Ascending aorta (tissue), 2 donors: Measurements from ENCODE around the gene DEFB124. TPM values are rescaled to one million over a fixed set of nuclear protein-coding genes. Genes with fewer than 3 reads are reported as not detected.

Source experiments
- DNase-seq, 2 donors: peaks; one replicate each; pipeline ENCODE4 v3.0.0-alpha.2; 2019; ENCODE audit warnings: low spot score in 2 of 2
- H3K27ac ChIP-seq, 2 donors: fragments of 200-600 bp; sonication (generic); one replicate each; pipeline ENCODE4 v1.5.1; 2016 to 2017; ENCODE audit warnings: mild to moderate bottlenecking in 1 of 2
- H3K27me3 ChIP-seq: fragments of 200-600 bp; sonication (generic); one replicate; pipeline ENCODE4 v1.5.1; 2017
- H3K36me3 ChIP-seq, 2 donors: fragments of 200-600 bp; sonication (generic); one replicate each; pipeline ENCODE4 v1.5.1; 2016
- H3K4me1 ChIP-seq, 2 donors: fragments of 200-600 bp; sonication (generic); one replicate each; pipeline ENCODE4 v1.5.1; 2016 to 2017; ENCODE audit warnings: mild to moderate bottlenecking in 1 of 2
- H3K4me3 ChIP-seq, 2 donors: fragments of 200-600 bp; sonication (generic); one replicate each; pipeline ENCODE4 v1.5.1; 2016 to 2017; ENCODE audit warnings: mild to moderate bottlenecking in 1 of 2
- H3K9me3 ChIP-seq, 2 donors: fragments of 200-600 bp; sonication (generic); one replicate each; pipeline ENCODE4 v1.5.1; 2016
- intact Hi-C: fragments of 100-400 bp; cut with DNase I; formaldehyde crosslinking; loops from one replicate; pipeline ENCODE4 v1.15.1; 2023
- total RNA-seq: library from RNA; depleted of rRNA; stranded (reverse); fragments of >200 nt; gene quantifications from one replicate; pipeline ENCODE4 v1.1.0, GENCODE V29; 2016
- TF ChIP-seq, protein P1 (sequence below), 3 experiments: fragments of 200-600 bp in 2 of 3; fragments of 450-650 bp in 1 of 3; sonication (generic) in 2 of 3; IDR thresholded peaks; one replicate each; pipeline ENCODE4 v1.5.1; 2016 to 2019; ENCODE audit warnings: antibody characterized with exemption in 3 of 3, mild to moderate bottlenecking in 1 of 3, moderate library complexity in 1 of 3

The DEFB124 gene
- total RNA-seq, 1 donor from 2014 or later: not detected

DNA sequence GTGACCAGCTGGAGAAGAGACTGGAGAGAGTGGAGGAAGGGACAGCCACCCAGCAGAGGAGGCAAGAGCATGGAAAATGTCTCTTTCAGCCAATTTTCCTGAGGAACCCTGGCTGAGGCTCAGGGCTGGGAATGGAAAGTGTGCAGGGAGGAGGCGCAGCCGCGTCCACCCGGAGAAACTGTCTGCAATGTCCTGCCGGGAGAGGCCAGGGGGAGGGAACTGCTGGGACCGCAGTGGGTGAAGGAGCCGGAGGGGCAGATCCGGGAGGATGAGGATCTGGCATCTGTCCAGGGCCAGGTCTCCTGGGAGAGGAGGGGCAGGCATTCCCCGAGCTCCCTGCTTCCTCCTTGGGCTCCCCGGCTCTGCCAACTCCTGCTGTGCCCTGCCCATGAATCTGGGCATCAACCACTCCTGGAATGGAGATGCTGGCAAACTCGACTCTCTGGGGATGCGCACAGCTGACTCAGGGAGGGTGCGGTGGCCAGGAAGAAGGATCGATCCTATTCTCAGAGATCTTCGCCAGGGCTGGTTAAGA, 21.9 kb upstream of the DEFB124 start:
- TF ChIP-seq, protein P1, sequence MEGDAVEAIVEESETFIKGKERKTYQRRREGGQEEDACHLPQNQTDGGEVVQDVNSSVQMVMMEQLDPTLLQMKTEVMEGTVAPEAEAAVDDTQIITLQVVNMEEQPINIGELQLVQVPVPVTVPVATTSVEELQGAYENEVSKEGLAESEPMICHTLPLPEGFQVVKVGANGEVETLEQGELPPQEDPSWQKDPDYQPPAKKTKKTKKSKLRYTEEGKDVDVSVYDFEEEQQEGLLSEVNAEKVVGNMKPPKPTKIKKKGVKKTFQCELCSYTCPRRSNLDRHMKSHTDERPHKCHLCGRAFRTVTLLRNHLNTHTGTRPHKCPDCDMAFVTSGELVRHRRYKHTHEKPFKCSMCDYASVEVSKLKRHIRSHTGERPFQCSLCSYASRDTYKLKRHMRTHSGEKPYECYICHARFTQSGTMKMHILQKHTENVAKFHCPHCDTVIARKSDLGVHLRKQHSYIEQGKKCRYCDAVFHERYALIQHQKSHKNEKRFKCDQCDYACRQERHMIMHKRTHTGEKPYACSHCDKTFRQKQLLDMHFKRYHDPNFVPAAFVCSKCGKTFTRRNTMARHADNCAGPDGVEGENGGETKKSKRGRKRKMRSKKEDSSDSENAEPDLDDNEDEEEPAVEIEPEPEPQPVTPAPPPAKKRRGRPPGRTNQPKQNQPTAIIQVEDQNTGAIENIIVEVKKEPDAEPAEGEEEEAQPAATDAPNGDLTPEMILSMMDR (IDR thresholded peaks at IDR 0.05): no peak
- no peaks in the 10 kb centered on the region for H3K9me3 ChIP-seq
- intact Hi-C loops: loop anchor here (1.0 kb wide), 1 partner anchor 22 kb away; the partner anchor contains the start of genes DEFB124 and REM1
- peak overlapping the region; percentile 59 to 86 for H3K27ac ChIP-seq
- H3K4me1 ChIP-seq: peaks cover 0 to 18% of the 10 kb centered on the region in 2 donors
- peak in 1 of 2 donors; percentile 93 for DNase-seq
- peak overlapping the region; percentile 26 to 48 for H3K4me3 ChIP-seq
- no peaks in the 10 kb centered on the region for H3K36me3 ChIP-seq
- no peaks in the 10 kb centered on the region for H3K27me3 ChIP-seq

DNA sequence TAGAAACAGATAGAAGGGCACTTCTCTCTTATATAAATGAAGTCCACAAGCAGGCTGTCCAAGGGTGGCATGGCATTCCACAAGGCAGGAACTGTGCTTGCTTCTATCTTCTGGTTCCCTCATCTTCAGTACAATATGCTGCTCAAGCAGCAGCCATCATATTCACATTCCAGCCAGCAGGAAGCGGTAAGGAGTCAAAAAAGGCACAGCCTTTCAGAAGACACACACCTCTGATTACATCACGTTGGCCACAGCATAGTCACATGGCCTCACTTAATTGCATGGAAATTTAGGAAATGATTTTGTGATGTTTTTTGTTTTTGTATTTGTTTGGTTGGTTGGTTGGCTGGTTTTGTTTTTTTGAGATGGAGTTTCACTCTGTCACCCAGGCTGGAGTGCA, 19.2 kb upstream of the DEFB124 start:
- DNase-seq: no peak
- Histone ChIP-seq H3K27ac (no peak overlapping the region), H3K27me3 (no peaks in the 10 kb centered on the region), H3K36me3 (no peaks in the 10 kb centered on the region), H3K9me3 (no peaks in the 10 kb centered on the region), H3K4me3 (no peak overlapping the region), H3K4me1 (peaks cover 0 to 18% of the 10 kb centered on the region in 2 donors)
- intact Hi-C loops: no loop called here
- TF ChIP-seq, protein P1 (IDR thresholded peaks at IDR 0.05): peak in 1 of 3 experiments; percentile 28

DNA sequence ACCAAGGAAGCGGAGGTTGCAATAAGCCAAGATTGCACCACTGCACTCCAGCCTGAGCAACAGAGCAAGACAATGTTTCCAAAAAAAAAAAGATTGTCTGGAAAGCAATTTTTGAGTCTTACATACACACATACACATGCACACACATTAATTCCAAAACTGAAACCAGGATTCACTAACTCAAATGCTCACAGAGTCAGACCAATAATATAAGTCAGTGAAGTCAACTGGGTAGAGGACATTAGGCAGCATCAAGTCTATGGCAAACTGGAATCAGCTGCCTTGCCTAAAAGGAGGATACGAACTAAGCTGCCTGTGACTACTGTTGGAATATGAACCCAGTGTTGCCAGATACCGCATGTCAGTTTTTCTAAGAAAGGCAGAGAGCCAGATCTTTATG, 15.8 kb upstream of the DEFB124 start:
- H3K9me3 ChIP-seq: no peaks in the 10 kb centered on the region
- intact Hi-C loops: no loop called here
- no peak for DNase-seq
- H3K4me3 ChIP-seq: no peak overlapping the region
- no peaks in the 10 kb centered on the region for H3K27me3 ChIP-seq
- H3K4me1 ChIP-seq: peaks cover 3 to 11% of the 10 kb centered on the region in 2 donors
- no peak overlapping the region for H3K27ac ChIP-seq
- TF ChIP-seq, protein P1 (IDR thresholded peaks at IDR 0.05): no peak
- H3K36me3 ChIP-seq: no peaks in the 10 kb centered on the region

DNA sequence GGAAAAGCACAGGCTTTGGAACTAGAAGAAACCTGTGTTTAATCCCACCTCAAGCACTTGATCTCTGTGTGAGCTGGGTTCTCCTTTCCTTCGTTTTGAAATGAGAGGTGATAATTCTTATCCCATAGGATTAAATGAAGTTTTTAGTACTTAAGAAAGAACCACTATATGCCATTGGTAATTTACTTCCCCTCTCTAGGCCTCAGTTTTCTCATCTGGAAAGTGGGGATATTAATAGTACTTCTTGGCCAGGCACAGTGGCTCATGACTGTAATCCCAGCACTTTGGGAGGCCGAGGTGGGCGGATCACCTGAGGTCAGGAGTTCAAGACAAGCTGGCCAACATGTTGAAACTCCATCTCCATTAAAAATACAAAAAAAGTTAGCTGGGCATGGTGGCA, 14.2 kb upstream of the DEFB124 start:
- TF ChIP-seq, protein P1 (IDR thresholded peaks at IDR 0.05): no peak
- Histone ChIP-seq H3K36me3 (no peaks in the 10 kb centered on the region), H3K9me3 (no peaks in the 10 kb centered on the region), H3K27ac (no peak overlapping the region), H3K4me3 (no peak overlapping the region), H3K27me3 (no peaks in the 10 kb centered on the region), H3K4me1 (peaks cover 3 to 14% of the 10 kb centered on the region in 2 donors)
- intact Hi-C loops: no loop called here
- no peak for DNase-seq

DNA sequence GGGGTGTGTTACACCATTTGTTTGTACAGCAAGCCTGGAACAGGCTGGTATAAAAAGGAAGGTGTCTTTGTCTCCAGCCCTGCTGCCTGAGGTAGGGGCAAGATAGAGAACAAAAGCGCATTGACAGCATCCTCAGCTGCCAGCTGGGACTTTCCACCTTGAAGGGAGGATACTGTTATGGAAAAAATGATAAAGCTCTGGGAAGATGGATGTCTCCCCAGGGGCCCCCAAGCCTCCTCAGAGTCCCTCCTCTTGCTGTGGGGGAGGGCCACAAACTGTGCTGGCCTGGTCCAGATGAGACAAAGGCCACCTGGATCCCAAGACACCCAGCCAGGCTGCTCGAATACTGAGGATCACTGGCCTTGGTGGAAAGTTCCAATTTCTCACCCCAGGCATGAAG, 13.2 kb upstream of the DEFB124 start:
- no peaks in the 10 kb centered on the region for H3K9me3 ChIP-seq
- H3K27me3 ChIP-seq: no peaks in the 10 kb centered on the region
- H3K4me1 ChIP-seq: peaks cover 3 to 14% of the 10 kb centered on the region in 2 donors
- DNase-seq: no peak
- no peak overlapping the region for H3K27ac ChIP-seq
- H3K4me3 ChIP-seq: no peak overlapping the region
- intact Hi-C loops: no loop called here
- TF ChIP-seq, protein P1 (IDR thresholded peaks at IDR 0.05): no peak
- no peaks in the 10 kb centered on the region for H3K36me3 ChIP-seq
